ENCODE measurements around the gene SEPHS2.
"Not testable (repeated sequence)": the region's sequence is repeated elsewhere in the genome, so short reads cannot be mapped to it uniquely, and the experiment has no call there.

SEPHS2 gene

GRCh38 chr16:30406795-30407101, 38.9 kb downstream of the SEPHS2 start:
- Histone ChIP-seq H3K4me3 (peak overlapping the region; percentile 98), H3K27ac (peak overlapping the region; percentile 82 to 99)
- no peak for DNase-seq (ENCODE audit: low spot score)
- TF ChIP-seq CTCF (IDR thresholded peaks at IDR 0.05), result no peak

DNA sequence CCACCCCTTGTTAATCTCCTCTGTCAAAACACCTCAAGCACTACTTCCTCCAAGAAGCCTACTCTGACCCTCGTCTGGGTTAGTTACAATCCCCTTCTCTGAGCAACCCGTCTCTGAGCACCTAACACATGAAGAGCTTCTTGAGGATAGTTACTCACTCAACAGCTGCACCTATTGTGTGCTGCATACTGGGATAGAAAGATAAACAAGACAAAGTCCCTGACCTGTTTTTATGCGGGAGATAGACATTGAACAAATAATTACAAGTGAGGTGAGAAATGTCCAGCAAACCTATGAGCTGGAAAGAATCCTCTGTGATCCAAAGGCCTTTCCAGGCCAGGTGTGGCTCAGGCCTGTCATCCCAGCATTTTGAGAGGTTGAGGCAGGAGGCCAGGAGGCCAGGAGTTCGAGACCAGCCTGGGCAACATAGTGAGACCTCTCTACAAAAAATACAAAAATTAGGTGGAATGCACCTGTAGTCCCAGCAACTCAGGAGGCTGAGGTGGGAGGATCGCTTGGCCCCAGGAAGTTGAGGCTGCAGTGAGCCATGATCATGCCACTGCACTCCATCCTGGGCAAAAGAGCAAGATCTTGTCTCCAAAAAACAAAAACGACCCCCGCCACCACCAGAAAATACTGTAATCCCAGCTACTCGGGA, 43.8 kb downstream of the SEPHS2 start:
- Histone ChIP-seq H3K4me3 (no peak overlapping the region), H3K27ac (no peak overlapping the region)
- TF ChIP-seq CTCF (IDR thresholded peaks at IDR 0.05), result no peak
- DNase-seq (ENCODE audit: low spot score), result no peak

DNA sequence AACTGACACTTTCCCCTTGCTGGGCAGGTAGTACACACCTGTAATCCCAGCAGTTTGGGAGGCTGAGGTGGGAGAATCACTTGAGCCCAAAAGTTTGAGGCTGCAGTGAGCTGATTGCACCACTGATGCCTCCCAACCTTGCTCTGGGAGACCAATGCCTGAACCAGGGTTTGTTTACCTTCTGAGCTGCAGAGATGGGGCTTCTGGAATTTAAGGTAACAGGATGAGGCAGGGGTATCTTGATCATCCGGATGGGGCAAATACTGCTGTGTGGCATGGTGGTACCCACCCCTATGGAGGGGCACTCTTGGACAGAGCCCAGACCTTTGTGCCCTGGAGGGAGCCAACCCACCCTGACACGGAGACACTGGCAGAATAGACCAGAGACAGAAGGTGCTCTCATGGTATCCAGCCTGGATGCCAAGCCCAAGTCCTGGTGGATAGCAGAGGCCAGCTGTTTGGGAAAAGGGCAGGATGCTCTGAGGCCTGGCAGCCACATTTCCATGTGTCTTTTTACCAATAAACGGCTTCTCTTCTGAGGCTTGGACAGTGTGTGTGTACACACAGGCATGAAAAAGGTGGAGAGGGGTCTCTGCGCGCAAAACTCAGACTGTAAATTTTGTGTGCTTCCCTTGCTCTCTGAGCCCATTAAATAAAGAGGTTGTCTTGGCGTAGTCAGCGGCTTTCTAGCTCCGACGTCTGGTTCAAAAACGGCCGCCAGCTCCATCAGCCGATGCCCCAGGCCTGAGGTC, 46.1 kb downstream of the SEPHS2 start:
- peak overlapping the region; percentile 59 to 89 for H3K27ac ChIP-seq
- H3K4me3 ChIP-seq, result peak overlapping the region; percentile 75
- DNase-seq (ENCODE audit: low spot score), result no peak
- TF ChIP-seq CTCF (IDR thresholded peaks at IDR 0.05), result no peak

DNA sequence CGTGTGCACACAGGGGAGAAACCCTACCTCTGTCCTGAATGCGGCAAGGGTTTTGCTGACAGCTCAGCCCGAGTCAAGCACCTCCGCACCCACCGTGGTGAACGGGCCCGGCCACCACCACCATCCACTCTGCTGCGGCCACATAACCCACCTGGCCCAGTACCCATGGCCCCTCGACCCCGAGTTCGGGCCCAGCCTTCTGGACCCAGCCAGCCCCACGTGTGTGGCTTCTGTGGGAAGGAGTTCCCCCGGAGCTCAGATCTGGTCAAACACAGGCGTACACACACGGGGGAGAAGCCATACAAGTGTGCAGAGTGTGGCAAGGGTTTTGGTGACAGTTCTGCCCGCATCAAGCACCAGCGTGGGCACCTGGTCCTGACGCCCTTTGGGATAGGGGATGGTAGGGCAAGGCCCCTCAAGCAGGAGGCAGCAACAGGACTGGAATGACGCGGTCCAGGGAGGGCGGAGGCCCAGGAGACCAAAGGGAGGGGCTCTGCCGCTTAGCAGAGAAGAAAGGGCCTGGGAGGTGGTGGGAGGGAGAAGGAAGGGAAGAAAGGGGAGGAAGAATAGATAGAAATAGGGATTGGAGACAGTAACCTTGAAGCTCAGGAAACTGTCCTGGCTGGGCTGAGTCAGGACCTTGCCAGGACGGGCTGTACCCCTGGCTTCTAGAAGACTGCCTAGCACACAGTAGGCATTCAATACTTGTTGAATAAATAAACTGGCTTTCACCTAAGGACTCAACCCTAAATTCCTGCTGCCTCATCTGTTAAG, 46.8 kb downstream of the SEPHS2 start:
- Histone ChIP-seq H3K27ac (peak overlapping the region; percentile 59 to 89), H3K4me3 (no peak overlapping the region)
- TF ChIP-seq CTCF (IDR thresholded peaks at IDR 0.05), result no peak
- DNase-seq (ENCODE audit: low spot score), result no peak

DNA sequence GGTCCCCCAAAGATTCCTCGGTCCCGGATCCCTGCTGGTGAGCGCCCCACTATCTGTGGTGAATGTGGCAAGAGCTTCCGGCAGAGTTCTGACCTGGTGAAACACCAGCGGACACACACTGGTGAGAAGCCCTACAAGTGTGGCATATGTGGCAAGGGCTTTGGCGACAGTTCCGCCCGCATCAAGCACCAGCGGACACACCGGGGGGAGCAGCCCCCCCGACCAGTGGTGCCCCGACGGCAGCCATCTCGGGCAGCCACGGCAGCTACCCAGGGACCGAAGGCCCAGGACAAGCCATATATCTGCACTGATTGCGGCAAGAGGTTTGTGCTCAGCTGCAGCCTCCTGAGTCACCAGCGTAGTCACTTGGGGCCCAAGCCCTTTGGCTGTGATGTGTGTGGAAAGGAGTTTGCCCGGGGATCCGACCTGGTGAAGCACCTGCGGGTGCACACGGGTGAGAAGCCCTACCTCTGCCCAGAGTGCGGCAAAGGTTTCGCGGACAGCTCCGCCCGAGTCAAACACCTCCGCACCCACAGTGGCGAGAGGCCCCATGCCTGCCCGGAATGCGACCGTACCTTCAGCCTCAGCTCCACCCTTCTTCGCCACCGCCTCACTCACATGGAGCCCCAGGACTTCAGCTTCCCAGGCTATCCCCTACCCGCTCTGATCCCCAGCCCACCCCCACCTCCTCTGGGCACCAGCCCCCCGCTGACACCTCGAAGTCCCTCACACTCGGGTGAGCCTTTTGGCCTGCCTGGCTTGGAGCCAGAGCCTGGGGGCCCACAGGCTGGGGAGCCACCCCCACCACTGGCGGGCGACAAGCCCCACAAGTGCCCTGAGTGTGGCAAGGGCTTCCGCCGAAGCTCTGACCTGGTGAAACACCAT, 47.7 kb downstream of the SEPHS2 start:
- Histone ChIP-seq H3K27ac (no peak overlapping the region), H3K4me3 (no peak overlapping the region)
- no peak for DNase-seq (ENCODE audit: low spot score)
- TF ChIP-seq CTCF (IDR thresholded peaks at IDR 0.05), result no peak

DNA sequence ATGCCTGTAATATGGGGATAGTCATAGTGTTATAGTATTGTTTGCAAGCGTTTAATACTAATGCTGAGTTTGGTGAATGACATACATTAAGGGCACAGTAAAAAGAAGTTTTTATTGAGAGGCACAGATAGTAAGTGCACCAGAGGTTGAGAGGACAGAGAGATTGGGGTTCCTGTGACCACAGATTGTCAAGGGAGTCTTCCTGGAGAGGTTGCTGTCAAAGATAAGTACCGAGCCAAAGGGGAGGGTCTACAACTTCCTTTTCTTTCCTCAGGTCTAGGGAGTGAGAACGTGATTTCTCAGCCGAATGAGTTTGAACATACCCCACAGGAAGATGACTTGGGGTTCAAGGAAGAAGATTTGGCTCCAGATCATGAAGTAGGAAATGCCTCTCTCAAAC, 48.6 kb downstream of the SEPHS2 start:
- no peak for DNase-seq (ENCODE audit: low spot score)
- TF ChIP-seq CTCF (IDR thresholded peaks at IDR 0.05), result no peak
- Histone ChIP-seq H3K27ac (no peak overlapping the region), H3K4me3 (no peak overlapping the region)

DNA sequence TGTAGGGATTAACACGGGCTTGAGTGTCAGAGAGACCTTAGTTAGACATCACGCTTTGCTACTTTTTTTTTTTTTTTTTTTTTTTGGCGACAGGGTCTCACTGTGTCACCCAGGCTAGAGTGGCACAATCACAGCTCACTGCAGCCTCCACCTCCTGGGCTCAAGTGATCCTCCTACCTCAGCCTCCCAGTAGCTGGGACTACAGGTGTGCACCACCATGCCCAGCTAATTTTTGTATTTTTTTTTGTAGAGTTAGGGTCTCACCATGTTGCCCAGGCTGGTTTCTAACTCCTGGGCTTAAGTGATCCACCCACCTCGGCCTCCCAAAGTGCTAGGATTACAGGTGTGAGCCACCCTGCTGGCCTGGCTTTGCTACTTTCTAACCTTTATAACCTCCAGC, 49.0 kb downstream of the SEPHS2 start:
- H3K4me3 ChIP-seq, H3K27ac ChIP-seq: not testable (repeated sequence)

More for the DNA sequence above, 49.0 kb downstream of the SEPHS2 start:
- not testable (repeated sequence) for DNase-seq (ENCODE audit: low spot score)

All from coronary artery (tissue), 2 donors.